Keratinocyte (primary cell): ENCODE data around the gene NDUFS7. TPM values are rescaled to one million over a fixed set of nuclear protein-coding genes. Genes with fewer than 3 reads are reported as not detected.

Experiments used
- DNase-seq: peaks from one replicate; pipeline ENCODE4 v3.0.0-alpha.2; 2011; ENCODE audit warnings: low read depth, missing footprints, low spot score
- FAIRE-seq: peaks from 2 replicates; lab custom pipeline; 2011; peaks lifted over from hg19 to GRCh38; lab: Jason Lieb, UNC
- H2AFZ ChIP-seq: 2 replicates; pipeline ENCODE4 v1.6.0; 2012; ENCODE audit warnings: low read length, control low read depth, inconsistent platforms; ENCODE audit not compliant: control insufficient read depth
- H3K27ac ChIP-seq: 2 replicates; pipeline ENCODE4 v1.5.1; 2011; ENCODE audit warnings: low read length; ENCODE audit not compliant: control insufficient read depth, insufficient read depth
- H3K27me3 ChIP-seq: 3 replicates; pipeline ENCODE4 v1.6.0; 2011; ENCODE audit warnings: low read length; ENCODE audit not compliant: control insufficient read depth, insufficient read depth; ENCODE audit errors: extremely low read depth
- H3K36me3 ChIP-seq, 2 experiments: 2 replicates in 1 of 2; 3 replicates in 1 of 2; pipeline ENCODE4 v1.5.1; 2011; ENCODE audit warnings: low read length in 2 of 2, mild to moderate bottlenecking in 1 of 2; ENCODE audit not compliant: control insufficient read depth in 2 of 2, insufficient read depth in 2 of 2; ENCODE audit errors: extremely low read depth in 1 of 2
- H3K4me1 ChIP-seq: 3 replicates; pipeline ENCODE4 v1.5.1; 2011; ENCODE audit warnings: low read length; ENCODE audit not compliant: control insufficient read depth, insufficient read depth; ENCODE audit errors: extremely low read depth
- H3K4me2 ChIP-seq: 3 replicates; pipeline ENCODE4 v1.6.0; 2011; ENCODE audit warnings: low read depth, low read length; ENCODE audit not compliant: control insufficient read depth, insufficient read depth; ENCODE audit errors: extremely low read depth
- H3K4me3 ChIP-seq, 3 experiments: fragments of 200-600 bp in 1 of 3; sonication (generic) in 1 of 3; 2 replicates in 2 of 3; 3 replicates in 1 of 3; pipeline ENCODE4 v1.5.1; 2011 to 2016; ENCODE audit warnings: low read length in 3 of 3, mild to moderate bottlenecking in 3 of 3, control low read depth in 2 of 3, inconsistent platforms in 1 of 3, low read depth in 1 of 3, mixed read lengths in 1 of 3, mixed run types in 1 of 3, moderate library complexity in 1 of 3; ENCODE audit not compliant: control insufficient read depth in 2 of 3, insufficient read depth in 2 of 3; ENCODE audit errors: extremely low read depth in 1 of 3
- H3K79me2 ChIP-seq: 2 replicates; pipeline ENCODE4 v1.6.0; 2012; ENCODE audit warnings: low read length; ENCODE audit not compliant: control insufficient read depth, insufficient read depth
- H3K9ac ChIP-seq: 3 replicates; pipeline ENCODE4 v1.6.0; 2011; ENCODE audit warnings: low read length; ENCODE audit not compliant: control insufficient read depth, insufficient read depth; ENCODE audit errors: extremely low read depth
- H3K9me1 ChIP-seq: 3 replicates; pipeline ENCODE4 v1.6.0; 2011; ENCODE audit warnings: low read length; ENCODE audit not compliant: control insufficient read depth, insufficient read depth; ENCODE audit errors: extremely low read depth
- H3K9me3 ChIP-seq: 2 replicates; pipeline ENCODE4 v1.5.1; 2012; ENCODE audit warnings: low read depth, low read length; ENCODE audit not compliant: control insufficient read depth
- H4K20me1 ChIP-seq: 3 replicates; pipeline ENCODE4 v1.6.0; 2011; ENCODE audit warnings: low read length; ENCODE audit not compliant: control insufficient read depth, insufficient read depth; ENCODE audit errors: extremely low read depth
- CTCF ChIP-seq, 3 experiments: IDR thresholded peaks in 1 of 3; conservative IDR thresholded peaks in 1 of 3; optimal IDR thresholded peaks in 1 of 3; 2 replicates in 2 of 3; 3 replicates in 1 of 3; pipeline versions ENCODE3 to v1.5.1; 2011; ENCODE audit warnings: low read length in 3 of 3, mild to moderate bottlenecking in 3 of 3, moderate library complexity in 2 of 3, control low read depth in 1 of 3, inconsistent platforms in 1 of 3; ENCODE audit not compliant: insufficient read depth in 2 of 3; ENCODE audit errors: extremely low read depth in 1 of 3
- EZH2 ChIP-seq: IDR thresholded peaks from one replicate; pipeline ENCODE4 v1.6.1; 2012; ENCODE audit warnings: inconsistent platforms, mild to moderate bottlenecking, low read length, moderate library complexity
- dilution Hi-C: fragments of 300-500 bp; cut with MboI; formaldehyde crosslinking; loops from one replicate; pipeline ENCODE4 v1.7.0; 2020; ENCODE audit warnings: low sequenced_read_pairs; ENCODE audit not compliant: extremely low pct_ligation_motif_present
- polyA plus RNA-seq, 5 experiments: library from polyadenylated mRNA; depleted of rRNA in 3 of 5; stranded (reverse) in 3 of 5; stranded (forward) in 1 of 5; unstranded in 1 of 5; fragments of >200 nt; gene quantifications; 1 replicate in 1 of 5; 2 replicates in 3 of 5; 3 replicates in 1 of 5; pipeline versions ENCODE4 v1.2.1 to v1.2.3, GENCODE V29; 2011 to 2012; ENCODE audit warnings: missing spikeins in 2 of 5, low read depth in 1 of 5, low replicate concordance in 1 of 5

NDUFS7 gene
- polyA plus RNA-seq, 1 donor (not counting 4 experiments of a cell fraction or from before 2014, with no cell fraction given), result 23.2 TPM

- no peak overlapping the region for H2AFZ ChIP-seq
These were observed 18.1 kb upstream of the NDUFS7 start for GRCh38 chr19:1365319-1366269.

GRCh38 chr19:1366296-1366695 lies 17.4 kb upstream of the NDUFS7 start:
- TF ChIP-seq CTCF (optimal IDR thresholded peaks at IDR 0.05 in 1 of 3, IDR thresholded peaks at IDR 0.05 in 1 of 3, conservative IDR thresholded peaks at IDR 0.05 in 1 of 3; ENCODE audit: extremely low read depth in 1 of 3, insufficient read depth in 2 of 3, low read length in 3 of 3) (no peak), EZH2 (no peak)
- no peaks in the 10 kb centered on the region for H3K27me3 ChIP-seq
- H3K4me1 ChIP-seq, result peaks cover 7% of the 10 kb centered on the region
- H3K4me2 ChIP-seq, result no peak overlapping the region
- DNase-seq, result no peak
- H4K20me1 ChIP-seq, result no peaks in the 10 kb centered on the region
- dilution Hi-C loops, result no loop called here
- no peaks in the 10 kb centered on the region for H3K79me2 ChIP-seq
- no peak overlapping the region for H2AFZ ChIP-seq
- no peak overlapping the region for H3K9ac ChIP-seq
- H3K9me3 ChIP-seq, result no peaks in the 10 kb centered on the region
- no peaks in the 10 kb centered on the region for H3K9me1 ChIP-seq
- H3K4me3 ChIP-seq, result no peak overlapping the region
- H3K27ac ChIP-seq, result no peak overlapping the region
- no peak for FAIRE-seq
- H3K36me3 ChIP-seq, result peaks cover 18 to 28% of the 10 kb centered on the region in 2 experiments

More at GRCh38 chr19:1365319-1366269, 18.1 kb upstream of the NDUFS7 start:
- TF ChIP-seq EZH2 (no peak), CTCF (optimal IDR thresholded peaks at IDR 0.05 in 1 of 3, IDR thresholded peaks at IDR 0.05 in 1 of 3, conservative IDR thresholded peaks at IDR 0.05 in 1 of 3; ENCODE audit: extremely low read depth in 1 of 3, insufficient read depth in 2 of 3, low read length in 3 of 3) (no peak)
- Histone ChIP-seq H3K79me2 (no peaks in the 10 kb centered on the region), H3K27me3 (no peaks in the 10 kb centered on the region), H3K4me1 (peaks cover 14% of the 10 kb centered on the region), H3K36me3 (peaks cover 18 to 30% of the 10 kb centered on the region in 2 experiments), H3K9me1 (no peaks in the 10 kb centered on the region), H3K27ac (no peak overlapping the region), H3K4me3 (no peak overlapping the region), H4K20me1 (no peaks in the 10 kb centered on the region), H3K4me2 (no peak overlapping the region), H3K9me3 (no peaks in the 10 kb centered on the region), H3K9ac (no peak overlapping the region)
- dilution Hi-C loops, result no loop called here
- no peak for DNase-seq
- FAIRE-seq, result no peak
